ENCODE measurements around the gene LRFN2.

- no peak for TF ChIP-seq CTCF (IDR thresholded peaks at IDR 0.05)
- no peak for TF ChIP-seq POLR2A (IDR thresholded peaks at IDR 0.05)
Observed at GRCh38 chr6:40520678-40521077, 66.5 kb downstream of the LRFN2 start.
